WTC11 (cell line): ENCODE data around the gene DISP2. TPM values are rescaled to one million over a fixed set of nuclear protein-coding genes. Genes with fewer than 3 reads are reported as not detected.

Experiments
- ATAC-seq: fragments of 200-7000 bp; cut with Tn5 transposase; 2 replicates; pipeline ENCODE4 v1.10.0; 2021; ENCODE audit warnings: mild to moderate bottlenecking, moderate library complexity
- CTCF ChIA-PET: fragments of 300-600 bp; sonication (Branson Sonifier 250); formaldehyde crosslinking; loops from one replicate; lab custom pipeline; 2021; ENCODE audit warnings: antibody characterized with exemption; lab: Charles Lee
- POLR2A ChIA-PET: fragments of 350-600 bp; sonication (Branson Sonifier 250); formaldehyde crosslinking; loops from one replicate; lab custom pipeline; 2021; ENCODE audit warnings: antibody characterized with exemption; lab: Charles Lee
- DNase-seq: peaks from one replicate; pipeline ENCODE4 v3.0.0; 2021; ENCODE audit warnings: low spot score
- H3K27ac Mint-ChIP-seq: 2 replicates; pipeline ENCODE4 v1.8.0; 2021; ENCODE audit warnings: mixed read lengths
- H3K27me3 Mint-ChIP-seq: 2 replicates; pipeline ENCODE4 v1.8.0; 2021; ENCODE audit warnings: low read depth, mild to moderate bottlenecking, moderate library complexity, mixed read lengths
- H3K36me3 Mint-ChIP-seq: 2 replicates; pipeline ENCODE4 v1.8.0; 2021; ENCODE audit warnings: mixed read lengths
- H3K4me1 Mint-ChIP-seq: 2 replicates; pipeline ENCODE4 v1.8.0; 2022; ENCODE audit warnings: mixed read lengths
- H3K4me3 Mint-ChIP-seq: 2 replicates; pipeline ENCODE4 v1.8.0; 2021; ENCODE audit warnings: mild to moderate bottlenecking, moderate library complexity, mixed read lengths
- H3K9me3 Mint-ChIP-seq: 2 replicates; pipeline ENCODE4 v1.8.0; 2021; ENCODE audit warnings: mixed read lengths
- ATF3 ChIP-seq: sonication (generic); formaldehyde crosslinking; conservative IDR thresholded peaks from 2 replicates; pipeline ENCODE4 v1.8.1; 2022; ENCODE audit warnings: mild to moderate bottlenecking, missing genetic modification reagents
- GRHL2 ChIP-seq: fragments of 250-450 bp; sonication (Bioruptor Pico); IDR thresholded peaks from 2 replicates; pipeline ENCODE4 v1.8.0; 2022; ENCODE audit warnings: mild to moderate bottlenecking, moderate library complexity; ENCODE audit not compliant: insufficient replicate concordance, severe bottlenecking
- JUN ChIP-seq: sonication (generic); formaldehyde crosslinking; IDR thresholded peaks from 2 replicates; pipeline ENCODE4 v1.8.0; 2023; ENCODE audit warnings: mild to moderate bottlenecking, missing genetic modification reagents
- MXD4 ChIP-seq: fragments of 250-450 bp; sonication (Bioruptor Pico); IDR thresholded peaks from 2 replicates; pipeline ENCODE4 v1.8.0; 2021; ENCODE audit warnings: mild to moderate bottlenecking, moderate library complexity, borderline replicate concordance
- MYBL2 ChIP-seq: sonication (generic); formaldehyde crosslinking; IDR thresholded peaks from 2 replicates; pipeline ENCODE4 v1.8.1; 2023; ENCODE audit warnings: mild to moderate bottlenecking, moderate library complexity, missing genetic modification reagents
- NFYB ChIP-seq: sonication (generic); formaldehyde crosslinking; conservative IDR thresholded peaks from 2 replicates; pipeline ENCODE4 v1.8.0; 2022; ENCODE audit warnings: low read depth, missing genetic modification reagents
- NR2C2 ChIP-seq: sonication (generic); formaldehyde crosslinking; IDR thresholded peaks from 2 replicates; pipeline ENCODE4 v1.8.0; 2022; ENCODE audit warnings: mild to moderate bottlenecking, missing genetic modification reagents
- OVOL2 ChIP-seq: fragments of 250-450 bp; sonication (Bioruptor Pico); IDR thresholded peaks from 2 replicates; pipeline ENCODE4 v1.9.0; 2021; ENCODE audit warnings: mild to moderate bottlenecking, borderline replicate concordance
- PRRX2 ChIP-seq: fragments of 250-450 bp; sonication (Bioruptor Pico); IDR thresholded peaks from 2 replicates; pipeline ENCODE4 v1.8.0; 2021; ENCODE audit warnings: mild to moderate bottlenecking
- RELA ChIP-seq: sonication (generic); formaldehyde crosslinking; IDR thresholded peaks from 2 replicates; pipeline ENCODE4 v1.8.1; 2022; ENCODE audit warnings: missing genetic modification reagents, mild to moderate bottlenecking, borderline replicate concordance
- RORB ChIP-seq: fragments of 250-450 bp; sonication (Bioruptor Pico); IDR thresholded peaks from 2 replicates; pipeline ENCODE4 v1.9.0; 2021; ENCODE audit warnings: mild to moderate bottlenecking
- SP1 ChIP-seq: sonication (generic); formaldehyde crosslinking; conservative IDR thresholded peaks from 2 replicates; pipeline ENCODE4 v1.8.1; 2022; ENCODE audit warnings: missing genetic modification reagents
- TEAD1 ChIP-seq: sonication (generic); formaldehyde crosslinking; IDR thresholded peaks from 2 replicates; pipeline ENCODE4 v1.8.0; 2022; ENCODE audit warnings: mild to moderate bottlenecking, missing genetic modification reagents
- USF2 ChIP-seq: sonication (generic); formaldehyde crosslinking; IDR thresholded peaks from 2 replicates; pipeline ENCODE4 v1.8.1; 2023; ENCODE audit warnings: mild to moderate bottlenecking, missing genetic modification reagents, moderate library complexity
- ZNF138 ChIP-seq: sonication (generic); formaldehyde crosslinking; conservative IDR thresholded peaks from 2 replicates; pipeline ENCODE4 v1.8.1; 2022; ENCODE audit warnings: mild to moderate bottlenecking, moderate library complexity, missing genetic modification reagents
- ZNF263 ChIP-seq: sonication (generic); formaldehyde crosslinking; IDR thresholded peaks from 2 replicates; pipeline ENCODE4 v1.8.1; 2022; ENCODE audit warnings: low read depth, mild to moderate bottlenecking, moderate library complexity, missing genetic modification reagents
- ZNF425 ChIP-seq: fragments of 250-450 bp; sonication (Bioruptor Pico); conservative IDR thresholded peaks from 2 replicates; pipeline ENCODE4 v1.9.0; 2021; ENCODE audit warnings: mild to moderate bottlenecking
- total RNA-seq: library from RNA; stranded (reverse); gene quantifications from 3 replicates; pipeline ENCODE4 v1.2.3, GENCODE V29; 2021
- TF ChIP-seq, protein P1 (sequence below): sonication (generic); formaldehyde crosslinking; IDR thresholded peaks from 2 replicates; pipeline ENCODE4 v1.8.1; 2023; ENCODE audit warnings: mild to moderate bottlenecking, missing genetic modification reagents, moderate library complexity
- TF ChIP-seq, protein P2 (sequence below): sonication (generic); formaldehyde crosslinking; IDR thresholded peaks from 2 replicates; pipeline ENCODE4 v1.8.0; 2022; ENCODE audit warnings: missing genetic modification reagents
- TF ChIP-seq, protein P3 (sequence below): fragments of 250-450 bp; sonication (Bioruptor Pico); IDR thresholded peaks from 2 replicates; pipeline ENCODE4 v1.9.0; 2021; ENCODE audit warnings: mild to moderate bottlenecking
- TF ChIP-seq, protein P4 (sequence below): sonication (generic); formaldehyde crosslinking; IDR thresholded peaks from 2 replicates; pipeline ENCODE4 v1.8.0; 2022; ENCODE audit warnings: mild to moderate bottlenecking, missing genetic modification reagents
- TF ChIP-seq, protein P5 (sequence below): fragments of 250-450 bp; sonication (Bioruptor Pico); IDR thresholded peaks from 2 replicates; pipeline ENCODE4 v1.9.0; 2021; ENCODE audit warnings: moderate library complexity, mild to moderate bottlenecking, inconsistent platforms, borderline replicate concordance

The DISP2 gene
- total RNA-seq, 1 experiment from 2014 or later, result 3.5 TPM

- TF ChIP-seq, protein P1, sequence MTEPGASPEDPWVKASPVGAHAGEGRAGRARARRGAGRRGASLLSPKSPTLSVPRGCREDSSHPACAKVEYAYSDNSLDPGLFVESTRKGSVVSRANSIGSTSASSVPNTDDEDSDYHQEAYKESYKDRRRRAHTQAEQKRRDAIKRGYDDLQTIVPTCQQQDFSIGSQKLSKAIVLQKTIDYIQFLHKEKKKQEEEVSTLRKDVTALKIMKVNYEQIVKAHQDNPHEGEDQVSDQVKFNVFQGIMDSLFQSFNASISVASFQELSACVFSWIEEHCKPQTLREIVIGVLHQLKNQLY (CRISPR knock-in tag), result no peak
- TF ChIP-seq PRRX2, result no peak
- no peak for TF ChIP-seq TEAD1 (CRISPR knock-in tag)
- no peak for TF ChIP-seq RELA (CRISPR knock-in tag)
- TF ChIP-seq ZNF138 (CRISPR knock-in tag), result no peak
Observed at GRCh38 chr15:40325188-40325587, 32.8 kb upstream of the DISP2 start (continued).

- H3K27ac Mint-ChIP-seq, result no peak overlapping the region
- peaks cover 25% of the 10 kb centered on the region for H3K27me3 Mint-ChIP-seq
- H3K36me3 Mint-ChIP-seq, result peaks cover 12% of the 10 kb centered on the region; the same call in 1 of the 2 replicates
- peaks cover 4% of the 10 kb centered on the region; the same call in 1 of the 2 replicates for H3K9me3 Mint-ChIP-seq
- CTCF ChIA-PET, result interaction anchor here (2.1 to 8.3 kb wide), 5 partner anchors 13 to 52 kb away, joined by 7 to 234 read pairs (median 47); partner anchors contain the start of genes CCDC9B and PLCB2
- peak overlapping the region; percentile 67 for H3K4me3 Mint-ChIP-seq
- H3K4me1 Mint-ChIP-seq, result peaks cover 64% of the 10 kb centered on the region
- no peak for DNase-seq
- ATAC-seq, result no peak
- POLR2A ChIA-PET, result interaction anchor here (0.9 to 1.2 kb wide), 2 partner anchors 45 to 114 kb away, joined by 3 read pairs; no protein-coding TSS in a partner anchor
- TF ChIP-seq MXD4 (CRISPR knock-in tag), result no peak
- no peak for TF ChIP-seq ZNF263 (CRISPR knock-in tag)
- no peak for TF ChIP-seq JUN (CRISPR knock-in tag)
- no peak for TF ChIP-seq USF2 (CRISPR knock-in tag)
- TF ChIP-seq RELA (CRISPR knock-in tag), result no peak
- no peak for TF ChIP-seq OVOL2 (CRISPR knock-in tag)
- no peak for TF ChIP-seq RORB (CRISPR knock-in tag)
- no peak for TF ChIP-seq ZNF425 (CRISPR knock-in tag)
- TF ChIP-seq, protein P2, sequence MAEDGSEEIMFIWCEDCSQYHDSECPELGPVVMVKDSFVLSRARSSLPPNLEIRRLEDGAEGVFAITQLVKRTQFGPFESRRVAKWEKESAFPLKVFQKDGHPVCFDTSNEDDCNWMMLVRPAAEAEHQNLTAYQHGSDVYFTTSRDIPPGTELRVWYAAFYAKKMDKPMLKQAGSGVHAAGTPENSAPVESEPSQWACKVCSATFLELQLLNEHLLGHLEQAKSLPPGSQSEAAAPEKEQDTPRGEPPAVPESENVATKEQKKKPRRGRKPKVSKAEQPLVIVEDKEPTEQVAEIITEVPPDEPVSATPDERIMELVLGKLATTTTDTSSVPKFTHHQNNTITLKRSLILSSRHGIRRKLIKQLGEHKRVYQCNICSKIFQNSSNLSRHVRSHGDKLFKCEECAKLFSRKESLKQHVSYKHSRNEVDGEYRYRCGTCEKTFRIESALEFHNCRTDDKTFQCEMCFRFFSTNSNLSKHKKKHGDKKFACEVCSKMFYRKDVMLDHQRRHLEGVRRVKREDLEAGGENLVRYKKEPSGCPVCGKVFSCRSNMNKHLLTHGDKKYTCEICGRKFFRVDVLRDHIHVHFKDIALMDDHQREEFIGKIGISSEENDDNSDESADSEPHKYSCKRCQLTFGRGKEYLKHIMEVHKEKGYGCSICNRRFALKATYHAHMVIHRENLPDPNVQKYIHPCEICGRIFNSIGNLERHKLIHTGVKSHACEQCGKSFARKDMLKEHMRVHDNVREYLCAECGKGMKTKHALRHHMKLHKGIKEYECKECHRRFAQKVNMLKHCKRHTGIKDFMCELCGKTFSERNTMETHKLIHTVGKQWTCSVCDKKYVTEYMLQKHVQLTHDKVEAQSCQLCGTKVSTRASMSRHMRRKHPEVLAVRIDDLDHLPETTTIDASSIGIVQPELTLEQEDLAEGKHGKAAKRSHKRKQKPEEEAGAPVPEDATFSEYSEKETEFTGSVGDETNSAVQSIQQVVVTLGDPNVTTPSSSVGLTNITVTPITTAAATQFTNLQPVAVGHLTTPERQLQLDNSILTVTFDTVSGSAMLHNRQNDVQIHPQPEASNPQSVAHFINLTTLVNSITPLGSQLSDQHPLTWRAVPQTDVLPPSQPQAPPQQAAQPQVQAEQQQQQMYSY (CRISPR knock-in tag), result no peak
- no peak for TF ChIP-seq NR2C2 (CRISPR knock-in tag)
- TF ChIP-seq SP1 (CRISPR knock-in tag), result no peak
- no peak for TF ChIP-seq GRHL2 (CRISPR knock-in tag)
- TF ChIP-seq, protein P3, sequence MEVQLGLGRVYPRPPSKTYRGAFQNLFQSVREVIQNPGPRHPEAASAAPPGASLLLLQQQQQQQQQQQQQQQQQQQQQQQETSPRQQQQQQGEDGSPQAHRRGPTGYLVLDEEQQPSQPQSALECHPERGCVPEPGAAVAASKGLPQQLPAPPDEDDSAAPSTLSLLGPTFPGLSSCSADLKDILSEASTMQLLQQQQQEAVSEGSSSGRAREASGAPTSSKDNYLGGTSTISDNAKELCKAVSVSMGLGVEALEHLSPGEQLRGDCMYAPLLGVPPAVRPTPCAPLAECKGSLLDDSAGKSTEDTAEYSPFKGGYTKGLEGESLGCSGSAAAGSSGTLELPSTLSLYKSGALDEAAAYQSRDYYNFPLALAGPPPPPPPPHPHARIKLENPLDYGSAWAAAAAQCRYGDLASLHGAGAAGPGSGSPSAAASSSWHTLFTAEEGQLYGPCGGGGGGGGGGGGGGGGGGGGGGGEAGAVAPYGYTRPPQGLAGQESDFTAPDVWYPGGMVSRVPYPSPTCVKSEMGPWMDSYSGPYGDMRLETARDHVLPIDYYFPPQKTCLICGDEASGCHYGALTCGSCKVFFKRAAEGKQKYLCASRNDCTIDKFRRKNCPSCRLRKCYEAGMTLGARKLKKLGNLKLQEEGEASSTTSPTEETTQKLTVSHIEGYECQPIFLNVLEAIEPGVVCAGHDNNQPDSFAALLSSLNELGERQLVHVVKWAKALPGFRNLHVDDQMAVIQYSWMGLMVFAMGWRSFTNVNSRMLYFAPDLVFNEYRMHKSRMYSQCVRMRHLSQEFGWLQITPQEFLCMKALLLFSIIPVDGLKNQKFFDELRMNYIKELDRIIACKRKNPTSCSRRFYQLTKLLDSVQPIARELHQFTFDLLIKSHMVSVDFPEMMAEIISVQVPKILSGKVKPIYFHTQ, result no peak
- TF ChIP-seq, protein P4, sequence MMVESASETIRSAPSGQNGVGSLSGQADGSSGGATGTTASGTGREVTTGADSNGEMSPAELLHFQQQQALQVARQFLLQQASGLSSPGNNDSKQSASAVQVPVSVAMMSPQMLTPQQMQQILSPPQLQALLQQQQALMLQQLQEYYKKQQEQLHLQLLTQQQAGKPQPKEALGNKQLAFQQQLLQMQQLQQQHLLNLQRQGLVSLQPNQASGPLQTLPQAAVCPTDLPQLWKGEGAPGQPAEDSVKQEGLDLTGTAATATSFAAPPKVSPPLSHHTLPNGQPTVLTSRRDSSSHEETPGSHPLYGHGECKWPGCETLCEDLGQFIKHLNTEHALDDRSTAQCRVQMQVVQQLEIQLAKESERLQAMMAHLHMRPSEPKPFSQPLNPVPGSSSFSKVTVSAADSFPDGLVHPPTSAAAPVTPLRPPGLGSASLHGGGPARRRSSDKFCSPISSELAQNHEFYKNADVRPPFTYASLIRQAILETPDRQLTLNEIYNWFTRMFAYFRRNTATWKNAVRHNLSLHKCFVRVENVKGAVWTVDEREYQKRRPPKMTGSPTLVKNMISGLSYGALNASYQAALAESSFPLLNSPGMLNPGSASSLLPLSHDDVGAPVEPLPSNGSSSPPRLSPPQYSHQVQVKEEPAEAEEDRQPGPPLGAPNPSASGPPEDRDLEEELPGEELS, result no peak
- TF ChIP-seq ATF3 (CRISPR knock-in tag), result no peak
- TF ChIP-seq MYBL2 (CRISPR knock-in tag), result no peak
- no peak for TF ChIP-seq NFYB
- TF ChIP-seq, protein P5, sequence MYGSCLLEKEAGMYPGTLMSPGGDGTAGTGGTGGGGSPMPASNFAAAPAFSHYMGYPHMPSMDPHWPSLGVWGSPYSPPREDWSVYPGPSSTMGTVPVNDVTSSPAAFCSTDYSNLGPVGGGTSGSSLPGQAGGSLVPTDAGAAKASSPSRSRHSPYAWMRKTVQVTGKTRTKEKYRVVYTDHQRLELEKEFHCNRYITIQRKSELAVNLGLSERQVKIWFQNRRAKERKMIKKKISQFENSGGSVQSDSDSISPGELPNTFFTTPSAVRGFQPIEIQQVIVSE (CRISPR knock-in tag), result no peak
Observed at GRCh38 chr15:40325700-40326099, 32.3 kb upstream of the DISP2 start.
